Hepatocyte (in vitro differentiated cells): ENCODE measurements around the gene FOXO3. TPM values are rescaled to one million over a fixed set of nuclear protein-coding genes. Genes with fewer than 3 reads are reported as not detected.
"Not testable (repeated sequence)": the region's sequence is repeated elsewhere in the genome, so short reads cannot be mapped to it uniquely, and the experiment has no call there.

Source experiments
- DNase-seq: peaks from one replicate; pipeline ENCODE4 v3.0.0-alpha.2; 2016; ENCODE audit warnings: low spot score
- H2AFZ ChIP-seq: fragments of 200-600 bp; sonication (generic); 2 replicates; pipeline ENCODE4 v1.6.0; 2016; ENCODE audit warnings: antibody characterized with exemption, mild to moderate bottlenecking
- H3K27ac ChIP-seq: fragments of 200-600 bp; sonication (generic); 2 replicates; pipeline ENCODE4 v1.5.1; 2016; ENCODE audit warnings: mild to moderate bottlenecking
- H3K27me3 ChIP-seq: fragments of 200-600 bp; sonication (generic); 2 replicates; pipeline ENCODE4 v1.6.1; 2016
- H3K36me3 ChIP-seq: fragments of 200-600 bp; sonication (generic); replicated peaks from 2 replicates; pipeline ENCODE4 v1.5.1; 2016; ENCODE audit warnings: low read depth; ENCODE audit not compliant: insufficient read depth
- H3K4me1 ChIP-seq: fragments of 200-600 bp; sonication (generic); 2 replicates; pipeline ENCODE4 v1.5.1; 2016; ENCODE audit warnings: mild to moderate bottlenecking, moderate library complexity; ENCODE audit not compliant: insufficient read depth
- H3K4me2 ChIP-seq: fragments of 200-600 bp; sonication (generic); 2 replicates; pipeline ENCODE4 v1.6.0; 2016
- H3K4me3 ChIP-seq: fragments of 200-600 bp; sonication (generic); 2 replicates; pipeline ENCODE4 v1.5.1; 2016; ENCODE audit warnings: mild to moderate bottlenecking
- H3K79me2 ChIP-seq: fragments of 200-600 bp; sonication (generic); 2 replicates; pipeline ENCODE4 v1.6.0; 2017; ENCODE audit warnings: mild to moderate bottlenecking
- H3K9me2 ChIP-seq: fragments of 200-600 bp; sonication (generic); replicated peaks from 2 replicates; pipeline ENCODE4 v1.6.0; 2017; ENCODE audit warnings: mild to moderate bottlenecking; ENCODE audit not compliant: insufficient read depth
- H3K9me3 ChIP-seq: fragments of 200-600 bp; sonication (generic); 2 replicates; pipeline ENCODE4 v1.5.1; 2016; ENCODE audit warnings: low read depth, mild to moderate bottlenecking
- H4K20me1 ChIP-seq: fragments of 200-600 bp; sonication (generic); 2 replicates; pipeline ENCODE4 v1.6.0; 2016; ENCODE audit warnings: mild to moderate bottlenecking; ENCODE audit not compliant: insufficient read depth, poor library complexity, severe bottlenecking
- EZH2 ChIP-seq: fragments of 200-600 bp; sonication (generic); IDR thresholded peaks from 2 replicates; pipeline ENCODE4 v1.6.1; 2016; ENCODE audit warnings: antibody characterized with exemption, mild to moderate bottlenecking, borderline replicate concordance
- EZH2phosphoT487 ChIP-seq: fragments of 200-600 bp; sonication (generic); IDR thresholded peaks from one replicate; pipeline ENCODE4 v1.6.1; 2018; ENCODE audit warnings: antibody characterized with exemption, mild to moderate bottlenecking, low read depth, moderate library complexity; ENCODE audit not compliant: unreplicated experiment, severe bottlenecking
- WGBS: methylation state at CpG from one replicate; pipeline ENCODE4 v1.1.6; 2016; ENCODE audit warnings: low lambda C conversion rate; ENCODE audit errors: missing lambda C conversion rate; 5-methylcytosine and 5-hydroxymethylcytosine counted together
- polyA plus RNA-seq: library from polyadenylated mRNA; unstranded; fragments of >200 nt; fragmentation: Nextera tagmentation; extraction: Ambion mirVana; gene quantifications from 2 replicates; pipeline ENCODE4 v1.2.1, GENCODE V29; 2016
- total RNA-seq: library from RNA; depleted of rRNA; stranded (reverse); fragments of >200 nt; gene quantifications from 2 replicates; pipeline ENCODE4 v1.2.3, GENCODE V29; 2014
- TF ChIP-seq, protein P1 (sequence below): fragments of 200-600 bp; sonication (generic); IDR thresholded peaks from 2 replicates; pipeline ENCODE4 v1.5.1; 2016; ENCODE audit warnings: antibody characterized with exemption, mild to moderate bottlenecking; ENCODE audit not compliant: poor library complexity

Gene FOXO3
- total and polyA plus RNA-seq, 2 experiments from 2014 or later, result 44.6 to 54.9 TPM

DNA sequence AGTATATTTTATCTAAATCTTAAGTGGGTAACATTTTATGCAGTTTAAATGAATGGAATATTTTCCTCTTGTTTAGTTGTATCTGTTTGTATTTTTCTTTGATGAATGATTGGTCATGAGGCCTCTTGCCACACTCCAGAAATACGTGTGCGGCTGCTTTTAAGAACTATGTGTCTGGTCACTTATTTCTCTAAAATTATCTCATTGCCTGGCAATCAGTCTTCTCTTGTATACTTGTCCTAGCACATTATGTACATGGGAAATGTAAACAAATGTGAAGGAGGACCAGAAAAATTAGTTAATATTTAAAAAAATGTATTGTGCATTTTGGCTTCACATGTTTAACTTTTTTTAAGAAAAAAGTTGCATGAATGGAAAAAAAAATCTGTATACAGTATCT is 123.3 kb downstream of the FOXO3 start:
- H3K9me2 ChIP-seq, H2AFZ ChIP-seq, H3K9me3 ChIP-seq, DNase-seq, H4K20me1 ChIP-seq, H3K36me3 ChIP-seq, H3K4me3 ChIP-seq, H3K27me3 ChIP-seq: not testable (repeated sequence)
- H3K4me2 ChIP-seq, result peak overlapping the region; percentile 41
- H3K27ac ChIP-seq, result peak overlapping the region; percentile 72
- peaks cover 59% of the 10 kb centered on the region for H3K79me2 ChIP-seq
- WGBS, result 67% methylated on average over 2 of the region's 2 CpGs
- peaks cover 32% of the 10 kb centered on the region for H3K4me1 ChIP-seq

DNA sequence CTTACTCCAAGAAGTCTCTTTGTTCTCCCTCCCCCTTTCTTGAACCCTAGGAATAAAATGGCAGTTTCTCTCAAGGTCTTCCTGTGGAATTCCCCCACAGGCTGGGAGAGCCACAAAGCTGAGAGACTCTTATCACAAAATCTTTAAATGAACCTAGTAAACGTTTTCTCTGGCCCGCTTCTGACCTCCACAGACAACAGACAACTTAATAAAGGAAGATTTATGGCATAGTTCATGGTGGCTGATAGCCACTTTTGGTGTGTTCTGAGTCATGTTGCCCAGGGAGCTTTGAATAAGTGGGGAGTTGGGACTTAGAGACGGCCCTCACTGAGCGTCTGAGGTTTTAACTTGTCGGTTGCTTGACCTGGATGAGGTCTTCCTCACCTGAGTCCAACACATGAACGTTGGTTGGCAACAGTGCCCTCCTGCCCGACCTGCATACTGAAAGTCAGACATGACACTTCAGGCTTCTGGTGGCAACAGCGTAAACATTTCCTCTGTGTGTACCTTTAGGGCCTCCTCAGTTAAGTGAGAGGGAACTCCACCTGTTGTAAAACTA is 124.1 kb downstream of the FOXO3 start:
- TF ChIP-seq, protein P1, sequence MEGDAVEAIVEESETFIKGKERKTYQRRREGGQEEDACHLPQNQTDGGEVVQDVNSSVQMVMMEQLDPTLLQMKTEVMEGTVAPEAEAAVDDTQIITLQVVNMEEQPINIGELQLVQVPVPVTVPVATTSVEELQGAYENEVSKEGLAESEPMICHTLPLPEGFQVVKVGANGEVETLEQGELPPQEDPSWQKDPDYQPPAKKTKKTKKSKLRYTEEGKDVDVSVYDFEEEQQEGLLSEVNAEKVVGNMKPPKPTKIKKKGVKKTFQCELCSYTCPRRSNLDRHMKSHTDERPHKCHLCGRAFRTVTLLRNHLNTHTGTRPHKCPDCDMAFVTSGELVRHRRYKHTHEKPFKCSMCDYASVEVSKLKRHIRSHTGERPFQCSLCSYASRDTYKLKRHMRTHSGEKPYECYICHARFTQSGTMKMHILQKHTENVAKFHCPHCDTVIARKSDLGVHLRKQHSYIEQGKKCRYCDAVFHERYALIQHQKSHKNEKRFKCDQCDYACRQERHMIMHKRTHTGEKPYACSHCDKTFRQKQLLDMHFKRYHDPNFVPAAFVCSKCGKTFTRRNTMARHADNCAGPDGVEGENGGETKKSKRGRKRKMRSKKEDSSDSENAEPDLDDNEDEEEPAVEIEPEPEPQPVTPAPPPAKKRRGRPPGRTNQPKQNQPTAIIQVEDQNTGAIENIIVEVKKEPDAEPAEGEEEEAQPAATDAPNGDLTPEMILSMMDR, result no peak
- no peak for TF ChIP-seq EZH2
- no peak for TF ChIP-seq EZH2phosphoT487
- H3K79me2 ChIP-seq, result peaks cover 50% of the 10 kb centered on the region
- no peaks in the 10 kb centered on the region for H3K9me3 ChIP-seq
- H3K27ac ChIP-seq, result peak overlapping the region; percentile 72
- no peaks in the 10 kb centered on the region for H3K9me2 ChIP-seq
- H2AFZ ChIP-seq, result no peak overlapping the region
- H3K27me3 ChIP-seq, result no peaks in the 10 kb centered on the region
- H3K4me1 ChIP-seq, result peaks cover 36% of the 10 kb centered on the region
- peak; percentile 54 for DNase-seq
- peak overlapping the region; percentile 41 for H3K4me2 ChIP-seq
- no peaks in the 10 kb centered on the region for H3K36me3 ChIP-seq
- peaks cover 3% of the 10 kb centered on the region for H4K20me1 ChIP-seq
- H3K4me3 ChIP-seq, result no peak overlapping the region
- 35% methylated on average over 8 of the region's 8 CpGs for WGBS

DNA sequence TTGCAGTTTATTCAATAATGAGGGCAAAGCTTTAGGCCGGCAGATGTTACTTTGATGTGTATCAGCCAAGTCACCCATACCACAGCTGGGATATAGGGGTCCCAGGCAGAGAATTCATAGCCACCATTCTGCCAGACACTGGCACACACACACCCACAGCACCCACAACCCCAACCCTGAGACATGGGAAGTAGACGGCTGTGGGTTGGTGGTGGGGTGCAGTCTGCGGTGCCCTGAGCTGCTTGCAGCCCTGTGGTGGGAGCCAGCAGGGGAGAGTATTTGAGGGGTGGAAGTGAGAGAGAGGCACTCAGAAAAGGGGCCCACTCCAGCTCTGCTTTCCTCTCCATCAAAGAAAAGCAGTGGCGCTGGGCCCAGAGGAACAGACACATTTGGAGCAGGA is 125.3 kb downstream of the FOXO3 start:
- TF ChIP-seq EZH2, result no peak
- TF ChIP-seq EZH2phosphoT487, result no peak
- TF ChIP-seq, protein P1, result no peak
- H3K9me2 ChIP-seq, result no peaks in the 10 kb centered on the region
- H3K4me3 ChIP-seq, result no peak overlapping the region
- H3K4me2 ChIP-seq, result no peak overlapping the region
- no peaks in the 10 kb centered on the region for H3K27me3 ChIP-seq
- no peak for DNase-seq
- H2AFZ ChIP-seq, result no peak overlapping the region
- no peaks in the 10 kb centered on the region for H3K9me3 ChIP-seq
- peaks cover 3% of the 10 kb centered on the region for H4K20me1 ChIP-seq
- no peaks in the 10 kb centered on the region for H3K36me3 ChIP-seq
- H3K27ac ChIP-seq, result peak overlapping the region; percentile 72
- H3K4me1 ChIP-seq, result peaks cover 36% of the 10 kb centered on the region
- 81% methylated on average over 4 of the region's 4 CpGs for WGBS
- peaks cover 42% of the 10 kb centered on the region for H3K79me2 ChIP-seq

DNA sequence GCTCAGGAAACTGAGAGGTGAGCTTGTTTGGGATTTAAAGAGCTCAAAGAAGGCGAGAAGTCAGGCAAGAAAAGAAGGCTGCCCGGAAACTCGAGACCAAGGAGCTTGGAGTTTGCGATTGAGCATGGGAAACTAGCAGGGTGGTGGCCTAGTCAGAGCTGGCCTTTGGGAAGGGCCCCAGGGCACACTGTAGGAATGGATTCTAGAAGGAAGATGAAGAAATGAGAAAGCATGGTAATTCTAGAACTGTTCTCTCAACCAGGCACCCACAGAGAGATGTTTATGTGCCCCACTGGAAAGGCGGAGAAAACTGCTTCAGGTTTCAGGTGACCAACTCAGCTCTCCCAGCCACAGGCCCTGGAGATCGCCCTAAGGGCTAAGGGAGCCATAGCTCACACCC is 126.2 kb downstream of the FOXO3 start:
- H3K4me2 ChIP-seq, result no peak overlapping the region
- H4K20me1 ChIP-seq, result peaks cover 1% of the 10 kb centered on the region
- H3K27ac ChIP-seq, result no peak overlapping the region
- no peaks in the 10 kb centered on the region for H3K36me3 ChIP-seq
- TF ChIP-seq, protein P1, result no peak
- no peak for TF ChIP-seq EZH2
- no peak for TF ChIP-seq EZH2phosphoT487
- no peaks in the 10 kb centered on the region for H3K27me3 ChIP-seq
- H3K4me3 ChIP-seq, result no peak overlapping the region
- H3K4me1 ChIP-seq, result peaks cover 34% of the 10 kb centered on the region
- peaks cover 39% of the 10 kb centered on the region for H3K79me2 ChIP-seq
- no peak overlapping the region for H2AFZ ChIP-seq
- no peaks in the 10 kb centered on the region for H3K9me3 ChIP-seq
- no peaks in the 10 kb centered on the region for H3K9me2 ChIP-seq
- WGBS, result 74% methylated on average over 6 of the region's 6 CpGs
- no peak for DNase-seq
